Omental fat pad (tissue), 4 donors: ENCODE results near the gene ERAP2. TPM values are rescaled to one million over a fixed set of nuclear protein-coding genes. Genes with fewer than 3 reads are reported as not detected.

ENCODE experiments used
- ATAC-seq: fragments of 150-250 bp; one replicate; pipeline ENCODE4 v1.9.1; 2016; ENCODE audit warnings: mild to moderate bottlenecking, moderate library complexity; ENCODE audit not compliant: low FRiP score
- DNase-seq: peaks from one replicate; pipeline ENCODE4 v3.0.0-alpha.2; 2019; ENCODE audit warnings: low spot score
- total RNA-seq, 4 donors: library from RNA; depleted of rRNA; stranded (reverse); fragments of >200 nt; gene quantifications; one replicate each; pipeline ENCODE4 v1.1.0, GENCODE V29; 2016
- TF ChIP-seq, protein P1 (sequence below), 3 donors: fragments of 450-650 bp; IDR thresholded peaks; one replicate each; pipeline ENCODE4 v1.5.1; 2016 to 2017; ENCODE audit warnings: antibody characterized with exemption in 3 of 3, mild to moderate bottlenecking in 3 of 3, moderate library complexity in 2 of 3

Gene ERAP2
- total RNA-seq, 4 donors from 2014 or later = 15.1 to 57.4 (median 16.9) TPM

DNA sequence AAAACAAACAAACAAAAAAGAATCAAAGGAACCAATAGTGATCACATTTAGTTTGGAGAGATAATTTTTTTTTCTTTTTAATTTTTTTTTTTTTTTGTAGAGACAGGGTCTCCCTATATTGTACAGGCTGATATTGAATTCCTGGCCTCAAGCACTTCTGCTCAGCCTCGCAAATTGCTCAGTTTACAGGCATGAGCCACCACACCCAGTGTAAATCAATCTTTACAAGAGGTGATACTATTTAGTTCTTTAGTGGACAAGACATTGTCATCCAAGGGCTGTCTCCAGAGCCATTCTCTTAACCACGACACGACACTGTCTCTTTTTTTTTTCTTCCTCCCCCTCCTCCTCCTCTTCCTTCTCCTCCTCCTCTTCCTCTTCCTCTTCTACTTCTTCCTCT is 29.6 kb downstream of the ERAP2 start:
- DNase-seq (no peak), ATAC-seq (no peak)
- TF ChIP-seq, protein P1, sequence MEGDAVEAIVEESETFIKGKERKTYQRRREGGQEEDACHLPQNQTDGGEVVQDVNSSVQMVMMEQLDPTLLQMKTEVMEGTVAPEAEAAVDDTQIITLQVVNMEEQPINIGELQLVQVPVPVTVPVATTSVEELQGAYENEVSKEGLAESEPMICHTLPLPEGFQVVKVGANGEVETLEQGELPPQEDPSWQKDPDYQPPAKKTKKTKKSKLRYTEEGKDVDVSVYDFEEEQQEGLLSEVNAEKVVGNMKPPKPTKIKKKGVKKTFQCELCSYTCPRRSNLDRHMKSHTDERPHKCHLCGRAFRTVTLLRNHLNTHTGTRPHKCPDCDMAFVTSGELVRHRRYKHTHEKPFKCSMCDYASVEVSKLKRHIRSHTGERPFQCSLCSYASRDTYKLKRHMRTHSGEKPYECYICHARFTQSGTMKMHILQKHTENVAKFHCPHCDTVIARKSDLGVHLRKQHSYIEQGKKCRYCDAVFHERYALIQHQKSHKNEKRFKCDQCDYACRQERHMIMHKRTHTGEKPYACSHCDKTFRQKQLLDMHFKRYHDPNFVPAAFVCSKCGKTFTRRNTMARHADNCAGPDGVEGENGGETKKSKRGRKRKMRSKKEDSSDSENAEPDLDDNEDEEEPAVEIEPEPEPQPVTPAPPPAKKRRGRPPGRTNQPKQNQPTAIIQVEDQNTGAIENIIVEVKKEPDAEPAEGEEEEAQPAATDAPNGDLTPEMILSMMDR (IDR thresholded peaks at IDR 0.05) = no peak

DNA sequence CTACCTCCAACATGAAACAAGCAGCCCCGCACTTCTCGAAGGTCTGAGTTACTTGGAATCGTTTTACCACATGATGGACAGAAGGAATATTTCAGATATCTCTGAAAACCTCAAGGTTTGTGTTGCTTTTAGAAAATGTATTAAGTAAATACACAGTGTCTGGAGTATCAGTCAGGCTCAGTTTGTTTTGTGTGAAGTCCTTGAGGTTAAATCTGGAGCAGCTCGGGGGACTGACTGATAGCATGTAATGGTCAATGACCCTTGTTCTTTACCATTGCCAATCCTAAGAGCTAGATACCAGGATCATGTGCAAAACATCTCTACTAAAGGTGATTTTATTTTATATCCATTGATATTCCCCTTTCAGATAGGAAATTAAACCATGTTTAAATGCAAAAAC is 32.7 kb downstream of the ERAP2 start:
- ATAC-seq = no peak
- TF ChIP-seq, protein P1 (IDR thresholded peaks at IDR 0.05) = no peak
- DNase-seq = no peak

DNA sequence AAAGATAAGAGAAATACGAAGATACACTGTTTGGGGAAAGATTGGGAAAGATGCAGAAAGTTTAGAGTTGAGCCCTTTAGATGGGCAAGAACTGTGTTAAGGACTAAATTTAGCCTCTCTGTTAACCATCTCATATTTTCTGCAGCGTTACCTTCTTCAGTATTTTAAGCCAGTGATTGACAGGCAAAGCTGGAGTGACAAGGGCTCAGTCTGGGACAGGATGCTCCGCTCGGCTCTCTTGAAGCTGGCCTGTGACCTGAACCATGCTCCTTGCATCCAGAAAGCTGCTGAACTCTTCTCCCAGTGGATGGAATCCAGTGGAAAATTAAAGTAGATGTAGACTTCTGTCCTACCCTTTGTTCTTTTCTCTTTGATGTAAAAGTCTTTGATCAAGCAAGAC is 33.1 kb downstream of the ERAP2 start:
- DNase-seq (no peak), ATAC-seq (no peak)
- TF ChIP-seq, protein P1 (IDR thresholded peaks at IDR 0.05) = no peak

DNA sequence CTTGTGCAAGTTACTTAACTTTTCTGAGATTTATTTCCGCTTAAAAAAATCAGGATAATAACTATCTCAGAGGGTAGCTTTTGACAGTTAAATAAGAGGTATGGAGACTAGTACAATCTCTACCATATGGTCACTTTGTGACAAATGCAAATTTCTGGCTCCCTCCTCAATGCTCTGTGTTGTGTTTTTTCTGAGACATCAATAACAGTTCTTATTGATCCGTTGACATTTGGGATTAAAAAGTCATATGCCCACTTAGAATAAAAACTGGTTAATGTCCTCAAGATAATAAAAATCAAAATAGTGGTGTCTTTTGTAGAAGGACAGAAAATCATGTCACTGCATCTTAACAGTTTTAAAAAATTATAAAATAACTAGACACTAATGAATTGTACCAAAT is 34.8 kb downstream of the ERAP2 start:
- TF ChIP-seq, protein P1 (IDR thresholded peaks at IDR 0.05) = no peak
- ATAC-seq = no peak
- DNase-seq = no peak

DNA sequence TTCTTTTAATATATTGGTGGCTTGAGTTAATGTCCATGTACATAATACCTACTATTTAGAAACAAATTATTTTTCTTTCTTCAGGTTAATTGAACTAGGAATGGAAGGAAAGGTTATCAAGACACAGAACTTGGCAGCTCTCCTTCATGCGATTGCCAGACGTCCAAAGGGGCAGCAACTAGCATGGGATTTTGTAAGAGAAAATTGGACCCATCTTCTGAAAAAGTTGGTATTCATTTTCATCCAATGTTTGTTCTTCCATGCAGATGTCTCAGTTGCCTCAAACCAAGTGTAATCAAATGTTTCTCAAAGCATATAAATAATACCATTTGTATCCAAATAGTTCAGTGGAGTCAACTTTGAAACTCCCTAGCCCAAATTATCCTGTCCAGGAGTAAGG is 36.9 kb downstream of the ERAP2 start:
- TF ChIP-seq, protein P1 (IDR thresholded peaks at IDR 0.05) = no peak
- ATAC-seq = no peak
- DNase-seq = no peak

DNA sequence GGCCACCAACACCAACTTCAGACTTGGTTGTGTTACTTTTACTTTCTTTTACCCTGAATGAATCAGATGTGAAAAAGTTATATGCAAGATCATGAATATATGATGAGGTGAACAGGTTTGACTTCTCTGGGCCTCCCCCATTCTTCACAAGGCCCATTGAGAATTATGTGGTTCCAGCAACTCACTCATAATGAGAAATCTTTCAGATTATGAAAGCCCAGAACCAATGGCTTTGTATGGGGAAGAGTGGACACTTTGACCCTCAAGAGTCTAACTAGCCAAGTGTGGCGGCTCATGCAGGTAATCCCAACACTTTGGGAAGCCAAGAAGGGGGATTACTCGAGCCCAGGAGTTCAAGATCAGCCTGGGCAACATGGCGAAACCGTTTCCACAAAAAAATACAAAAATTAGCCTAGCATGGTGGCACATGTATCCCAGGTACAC is 43.5 kb downstream of the ERAP2 start:
- no peak for ATAC-seq
- DNase-seq = no peak
- TF ChIP-seq, protein P1 (IDR thresholded peaks at IDR 0.05) = no peak

DNA sequence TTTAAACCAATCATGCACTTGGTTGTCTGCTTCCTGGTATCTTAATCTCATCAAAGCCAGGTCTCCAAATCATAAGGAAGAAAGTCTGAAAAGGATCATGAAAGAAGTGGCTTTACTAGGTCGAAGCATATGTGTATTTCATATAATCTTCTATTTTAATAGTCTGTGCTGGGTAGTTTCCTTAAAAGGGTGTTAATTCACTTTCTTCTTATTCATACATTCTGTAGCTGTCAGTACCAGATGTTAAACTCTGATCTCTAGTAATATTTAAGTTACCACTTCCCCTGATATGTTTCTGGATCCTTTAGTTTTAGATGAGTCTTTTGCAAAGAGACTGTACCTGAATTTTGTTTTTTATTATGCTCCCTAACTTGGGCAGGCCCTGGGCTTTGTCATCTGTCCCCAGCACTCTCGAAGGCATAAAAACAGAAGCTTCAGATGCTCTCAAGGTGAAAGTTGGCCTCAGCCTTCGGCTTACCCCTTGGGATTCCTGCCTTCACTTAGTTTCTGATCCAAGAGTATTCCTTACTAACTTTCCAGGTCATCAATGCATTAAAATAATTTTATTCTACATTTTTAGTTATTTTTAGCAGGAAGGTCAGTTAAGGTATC is 44.5 kb downstream of the ERAP2 start:
- TF ChIP-seq, protein P1 (IDR thresholded peaks at IDR 0.05) = no peak
- ATAC-seq = no peak
- no peak for DNase-seq
